Astrocyte (in vitro differentiated cells and primary cell): ENCODE results near the gene KAT2B. TPM values are rescaled to one million over a fixed set of nuclear protein-coding genes. Genes with fewer than 3 reads are reported as not detected.
A peak's percentile ranks its signal among the peaks of the same experiment; 100 is the strongest.

Experiments
- DNase-seq: peaks from one replicate; pipeline ENCODE4 v3.0.0-alpha.2; 2010; ENCODE audit warnings: low read depth
- FAIRE-seq: peaks from 2 replicates; lab custom pipeline; 2011; peaks lifted over from hg19 to GRCh38; lab: Jason Lieb, UNC
- H2AFZ ChIP-seq: 2 replicates; pipeline ENCODE4 v1.6.0; 2012; ENCODE audit warnings: low read depth, low read length, inconsistent platforms
- H3K27ac ChIP-seq: 2 replicates; pipeline ENCODE4 v1.5.1; 2011; ENCODE audit warnings: low read depth, low read length, inconsistent platforms
- H3K27me3 ChIP-seq: 2 replicates; pipeline ENCODE4 v1.6.0; 2011; ENCODE audit warnings: low read length, inconsistent platforms; ENCODE audit not compliant: insufficient read depth
- H3K36me3 ChIP-seq: 2 replicates; pipeline ENCODE4 v1.5.1; 2011; ENCODE audit warnings: low read length, inconsistent platforms; ENCODE audit not compliant: insufficient read depth
- H3K4me1 ChIP-seq: 2 replicates; pipeline ENCODE4 v1.5.1; 2011; ENCODE audit warnings: low read length, inconsistent platforms; ENCODE audit not compliant: insufficient read depth
- H3K4me2 ChIP-seq: 2 replicates; pipeline ENCODE4 v1.6.0; 2012; ENCODE audit warnings: low read length, inconsistent platforms
- H3K4me3 ChIP-seq: 2 replicates; pipeline ENCODE4 v1.5.1; 2011; ENCODE audit warnings: low read depth, mild to moderate bottlenecking, low read length, inconsistent platforms; ENCODE audit not compliant: insufficient read depth
- H3K79me2 ChIP-seq: 2 replicates; pipeline ENCODE4 v1.6.0; 2012; ENCODE audit warnings: mild to moderate bottlenecking, low read length, inconsistent platforms; ENCODE audit not compliant: insufficient read depth
- H3K9ac ChIP-seq: 2 replicates; pipeline ENCODE4 v1.6.0; 2012; ENCODE audit warnings: mild to moderate bottlenecking, low read length, inconsistent platforms
- H3K9me3 ChIP-seq: 2 replicates; pipeline ENCODE4 v1.5.1; 2012; ENCODE audit warnings: low read depth, mild to moderate bottlenecking, low read length, inconsistent platforms; ENCODE audit not compliant: insufficient read depth
- H4K20me1 ChIP-seq: 2 replicates; pipeline ENCODE4 v1.6.0; 2012; ENCODE audit warnings: low read length, inconsistent platforms; ENCODE audit not compliant: insufficient read depth
- H3K27ac Mint-ChIP-seq: one replicate; pipeline ENCODE4 v1.8.0; 2021; ENCODE audit warnings: mild to moderate bottlenecking, mixed read lengths; ENCODE audit not compliant: unreplicated experiment
- H3K27me3 Mint-ChIP-seq: one replicate; pipeline ENCODE4 v1.8.0; 2021; ENCODE audit warnings: low read depth, mixed read lengths; ENCODE audit not compliant: unreplicated experiment
- H3K36me3 Mint-ChIP-seq: one replicate; pipeline ENCODE4 v1.8.0; 2021; ENCODE audit warnings: low read depth, mixed read lengths; ENCODE audit not compliant: unreplicated experiment
- H3K4me1 Mint-ChIP-seq: one replicate; pipeline ENCODE4 v1.8.0; 2021; ENCODE audit warnings: low read depth, mixed read lengths; ENCODE audit not compliant: unreplicated experiment
- H3K4me3 Mint-ChIP-seq: one replicate; pipeline ENCODE4 v1.8.0; 2021; ENCODE audit warnings: mild to moderate bottlenecking, moderate library complexity, mixed read lengths; ENCODE audit not compliant: unreplicated experiment
- H3K9me3 Mint-ChIP-seq: one replicate; pipeline ENCODE4 v1.8.0; 2021; ENCODE audit warnings: mild to moderate bottlenecking, mixed read lengths; ENCODE audit not compliant: unreplicated experiment
- EZH2 ChIP-seq: IDR thresholded peaks from 2 replicates; pipeline ENCODE4 v1.6.1; 2012; ENCODE audit warnings: mild to moderate bottlenecking, low read length, inconsistent platforms; ENCODE audit not compliant: insufficient read depth
- total RNA-seq: library from RNA; stranded (reverse); gene quantifications from 2 replicates; pipeline ENCODE4 v1.2.1, GENCODE V29; 2021
- TF ChIP-seq, protein P1 (sequence below): IDR thresholded peaks from 2 replicates; pipeline ENCODE4 v1.5.1; 2011; ENCODE audit warnings: low read depth, mild to moderate bottlenecking, inconsistent platforms, low read length, moderate library complexity; ENCODE audit not compliant: insufficient read depth

Gene KAT2B
- total RNA-seq, 1 donor from 2014 or later: 4.9 TPM

DNA sequence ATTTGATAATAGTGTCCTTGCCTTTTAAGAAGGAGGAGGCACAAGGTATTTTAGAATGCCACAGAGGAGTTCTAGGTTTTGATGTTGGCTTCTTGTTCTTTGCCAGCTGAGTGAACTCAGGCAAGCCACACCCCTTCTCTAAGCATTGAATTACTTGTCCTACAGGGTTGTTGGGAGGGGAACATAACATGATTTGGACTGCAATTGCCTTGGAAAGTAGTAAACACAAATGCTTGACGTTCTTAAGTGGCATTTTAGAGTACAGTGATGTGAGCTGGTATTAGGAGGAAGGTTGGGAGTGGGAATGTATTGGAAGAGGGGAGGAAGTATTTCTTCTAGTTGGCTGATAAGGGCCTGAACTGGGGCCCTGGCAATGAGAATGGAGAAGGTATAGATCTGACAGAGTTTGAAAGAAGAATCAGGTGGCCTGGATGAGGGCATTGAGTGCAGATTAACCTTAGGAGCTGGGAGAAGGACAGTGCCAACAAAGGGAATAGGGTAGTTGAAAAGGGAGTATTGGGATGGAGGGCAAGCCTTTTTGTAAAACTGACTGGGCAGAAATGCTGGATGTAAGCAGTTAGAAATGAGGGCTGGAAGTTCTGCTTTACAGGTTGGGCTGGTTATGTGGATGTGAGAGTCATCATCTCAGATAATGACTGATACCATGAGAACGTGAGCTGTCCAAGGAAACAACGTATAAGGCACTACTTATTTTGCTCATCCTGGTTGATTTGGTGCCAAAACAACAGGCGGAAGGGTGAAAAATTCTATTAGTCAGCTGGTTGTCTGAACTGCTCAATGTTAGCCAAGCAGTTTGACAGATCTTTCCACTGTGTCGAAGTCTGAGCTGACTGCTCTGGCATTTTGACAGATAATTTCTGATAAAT is 16.7 kb downstream of the KAT2B start:
- no peaks in the 10 kb centered on the region for H3K27me3 Mint-ChIP-seq
- H3K36me3 Mint-ChIP-seq: no peaks in the 10 kb centered on the region
- Histone ChIP-seq H3K79me2 (no peaks in the 10 kb centered on the region), H3K9me3 (no peaks in the 10 kb centered on the region), H4K20me1 (peaks cover 13% of the 10 kb centered on the region), H3K4me1 (peaks cover 24% of the 10 kb centered on the region), H3K4me2 (no peak overlapping the region), H3K9ac (no peak overlapping the region), H2AFZ (no peak overlapping the region), H3K27me3 (no peaks in the 10 kb centered on the region), H3K36me3 (no peaks in the 10 kb centered on the region), H3K4me3 (no peak overlapping the region), H3K27ac (no peak overlapping the region)
- TF ChIP-seq, protein P1, sequence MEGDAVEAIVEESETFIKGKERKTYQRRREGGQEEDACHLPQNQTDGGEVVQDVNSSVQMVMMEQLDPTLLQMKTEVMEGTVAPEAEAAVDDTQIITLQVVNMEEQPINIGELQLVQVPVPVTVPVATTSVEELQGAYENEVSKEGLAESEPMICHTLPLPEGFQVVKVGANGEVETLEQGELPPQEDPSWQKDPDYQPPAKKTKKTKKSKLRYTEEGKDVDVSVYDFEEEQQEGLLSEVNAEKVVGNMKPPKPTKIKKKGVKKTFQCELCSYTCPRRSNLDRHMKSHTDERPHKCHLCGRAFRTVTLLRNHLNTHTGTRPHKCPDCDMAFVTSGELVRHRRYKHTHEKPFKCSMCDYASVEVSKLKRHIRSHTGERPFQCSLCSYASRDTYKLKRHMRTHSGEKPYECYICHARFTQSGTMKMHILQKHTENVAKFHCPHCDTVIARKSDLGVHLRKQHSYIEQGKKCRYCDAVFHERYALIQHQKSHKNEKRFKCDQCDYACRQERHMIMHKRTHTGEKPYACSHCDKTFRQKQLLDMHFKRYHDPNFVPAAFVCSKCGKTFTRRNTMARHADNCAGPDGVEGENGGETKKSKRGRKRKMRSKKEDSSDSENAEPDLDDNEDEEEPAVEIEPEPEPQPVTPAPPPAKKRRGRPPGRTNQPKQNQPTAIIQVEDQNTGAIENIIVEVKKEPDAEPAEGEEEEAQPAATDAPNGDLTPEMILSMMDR: no peak
- TF ChIP-seq EZH2: no peak
- FAIRE-seq (peak; percentile 70), DNase-seq (peak; percentile 71)
- no peaks in the 10 kb centered on the region for H3K4me1 Mint-ChIP-seq
- peaks cover 2% of the 10 kb centered on the region for H3K9me3 Mint-ChIP-seq
- H3K4me3 Mint-ChIP-seq: no peak overlapping the region
- H3K27ac Mint-ChIP-seq: no peak overlapping the region

DNA sequence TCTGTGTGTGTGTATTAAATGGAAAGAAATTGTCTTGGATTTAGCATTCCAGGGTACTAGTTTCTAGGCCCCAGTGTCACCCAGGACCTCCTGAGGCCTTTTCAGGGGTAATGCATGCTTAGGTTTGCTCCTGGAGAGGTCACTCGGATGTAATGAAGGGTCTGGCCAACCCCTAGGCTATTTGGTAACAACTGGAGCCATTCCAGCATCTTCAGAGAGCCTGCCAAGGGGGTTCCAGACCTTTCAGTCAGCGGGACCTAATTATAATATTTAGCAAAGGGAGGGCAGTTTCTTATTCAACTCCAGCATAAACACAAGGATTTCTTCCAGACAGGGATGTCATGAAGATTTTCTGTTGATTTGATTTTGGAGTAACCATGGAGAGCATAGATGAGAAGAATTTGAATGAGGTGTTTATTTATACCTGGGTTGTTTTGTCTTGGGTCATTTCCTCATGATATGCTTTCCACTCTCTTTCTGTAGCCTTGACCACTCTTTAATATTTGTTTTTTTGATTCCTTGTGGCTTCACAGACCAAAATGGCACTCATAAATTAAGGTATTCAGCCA is 17.4 kb downstream of the KAT2B start:
- Mint-ChIP-seq H3K9me3 (peaks cover 2% of the 10 kb centered on the region), H3K4me3 (no peak overlapping the region), H3K36me3 (no peaks in the 10 kb centered on the region), H3K4me1 (no peaks in the 10 kb centered on the region), H3K27ac (no peak overlapping the region), H3K27me3 (no peaks in the 10 kb centered on the region)
- H3K9ac ChIP-seq: no peak overlapping the region
- H3K27me3 ChIP-seq: no peaks in the 10 kb centered on the region
- FAIRE-seq (no peak), DNase-seq (no peak)
- no peak overlapping the region for H3K27ac ChIP-seq
- peaks cover 13% of the 10 kb centered on the region for H4K20me1 ChIP-seq
- no peak overlapping the region for H3K4me2 ChIP-seq
- no peaks in the 10 kb centered on the region for H3K79me2 ChIP-seq
- H2AFZ ChIP-seq: no peak overlapping the region
- TF ChIP-seq, protein P1: no peak
- no peak for TF ChIP-seq EZH2
- H3K4me1 ChIP-seq: peaks cover 24% of the 10 kb centered on the region
- no peaks in the 10 kb centered on the region for H3K36me3 ChIP-seq
- no peak overlapping the region for H3K4me3 ChIP-seq
- no peaks in the 10 kb centered on the region for H3K9me3 ChIP-seq
